ENCODE measurements around the gene ZNF845.
A peak's percentile ranks its signal among the peaks of the same experiment; 100 is the strongest.
"Not testable (repeated sequence)": the region's sequence is repeated elsewhere in the genome, so short reads cannot be mapped to it uniquely, and the experiment has no call there.

Gene ZNF845

GRCh38 chr19:53333463-53334449 lies at the start of gene ZNF845:
TSS of gene ZNF845 (plus strand) at chr19:53333749. CDS start at chr19:53341308, 7,559 bp downstream.
- peak within 1 kb of the TSS; percentile 93 for H3K4me3 ChIP-seq (ENCODE audit: low read depth, low read length)

- H3K4me3 ChIP-seq (ENCODE audit: low read depth, low read length) = no peak overlapping the region
These were observed 48.5 kb upstream of the ZNF845 start for GRCh38 chr19:53285087-53285486.

GRCh38 chr19:53290758-53291549 lies 42.6 kb upstream of the ZNF845 start:
- H3K4me3 ChIP-seq (ENCODE audit: low read depth, low read length) = no peak overlapping the region

- H3K4me3 ChIP-seq (ENCODE audit: low read depth, low read length) = no peak overlapping the region
These were observed 38.6 kb upstream of the ZNF845 start for GRCh38 chr19:53294786-53295441.

- H3K4me3 ChIP-seq (ENCODE audit: low read depth, low read length) = not testable (repeated sequence)
These were observed 32.2 kb upstream of the ZNF845 start for GRCh38 chr19:53301341-53301740.

- no peak overlapping the region for H3K4me3 ChIP-seq (ENCODE audit: low read depth, low read length)
These were observed 25.2 kb upstream of the ZNF845 start for GRCh38 chr19:53308339-53308811.

GRCh38 chr19:53311044-53311443 lies 22.5 kb upstream of the ZNF845 start:
- H3K4me3 ChIP-seq (ENCODE audit: low read depth, low read length) = no peak overlapping the region

GRCh38 chr19:53311897-53312296 lies 21.7 kb upstream of the ZNF845 start:
- H3K4me3 ChIP-seq (ENCODE audit: low read depth, low read length) = no peak overlapping the region

- no peak overlapping the region for H3K4me3 ChIP-seq (ENCODE audit: low read depth, low read length)
These were observed 4.6 kb upstream of the ZNF845 start for GRCh38 chr19:53328967-53329366.

- no peak overlapping the region for H3K4me3 ChIP-seq (ENCODE audit: low read depth, low read length)
These were observed 1.1 kb upstream of the ZNF845 start for GRCh38 chr19:53332484-53332883.

GRCh38 chr19:53333066-53333462 lies 485 bp upstream of the ZNF845 start:
- H3K4me3 ChIP-seq (ENCODE audit: low read depth, low read length) = peak overlapping the region; percentile 35

GRCh38 chr19:53344403-53344802 lies 10.9 kb downstream of the ZNF845 start:
- not testable (repeated sequence) for H3K4me3 ChIP-seq (ENCODE audit: low read depth, low read length)

- no peak overlapping the region for H3K4me3 ChIP-seq (ENCODE audit: low read depth, low read length)
These were observed 22.2 kb downstream of the ZNF845 start for GRCh38 chr19:53355739-53356138.

GRCh38 chr19:53357821-53358581 lies 24.5 kb downstream of the ZNF845 start:
- H3K4me3 ChIP-seq (ENCODE audit: low read depth, low read length) = no peak overlapping the region

GRCh38 chr19:53360056-53360455 lies 26.5 kb downstream of the ZNF845 start:
- not testable (repeated sequence) for H3K4me3 ChIP-seq (ENCODE audit: low read depth, low read length)

- peak within 1 kb of the TSS; percentile 73 for H3K4me3 ChIP-seq (ENCODE audit: low read depth, low read length)
These were observed 31.8 kb downstream of the ZNF845 start, which contains the start of gene ZNF525 for GRCh38 chr19:53365134-53365898. TSS of gene ZNF525 (plus strand) at chr19:53365705. CDS start at chr19:53372282, 6,577 bp downstream.

- H3K4me3 ChIP-seq (ENCODE audit: low read depth, low read length) = peak overlapping the region; percentile 73
These were observed 32.4 kb downstream of the ZNF845 start for GRCh38 chr19:53365899-53366493.

- H3K4me3 ChIP-seq (ENCODE audit: low read depth, low read length) = no peak overlapping the region
These were observed 38.6 kb downstream of the ZNF845 start for GRCh38 chr19:53372196-53372595.

GRCh38 chr19:53374288-53374687 lies 40.7 kb downstream of the ZNF845 start:
- H3K4me3 ChIP-seq (ENCODE audit: low read depth, low read length) = no peak overlapping the region
